CD8-positive, alpha-beta memory T cell (primary cell): Measurements from ENCODE around the gene EDIL3. TPM values are rescaled to one million over a fixed set of nuclear protein-coding genes. Genes with fewer than 3 reads are reported as not detected.

Experiments
- CTCF ChIA-PET: fragments of 350-600 bp; sonication (Branson Sonifier 250); formaldehyde crosslinking; loops from one replicate; lab custom pipeline; 2021; ENCODE audit warnings: antibody characterized with exemption; lab: Charles Lee
- POLR2A ChIA-PET: fragments of 350-600 bp; sonication (Branson Sonifier 250); formaldehyde crosslinking; loops from one replicate; lab custom pipeline; 2021; ENCODE audit warnings: antibody characterized with exemption; lab: Charles Lee
- DNase-seq, 5 donors: peaks; one replicate each; pipeline versions ENCODE4 v3.0.0 to v3.0.0-alpha.2; 2020 to 2022; ENCODE audit warnings: mixed read lengths in 1 of 5
- H3K27ac ChIP-seq: one replicate; pipeline ENCODE4 v1.7.0; 2013; ENCODE audit warnings: low read depth, mild to moderate bottlenecking, low read length, moderate library complexity
- H3K27me3 ChIP-seq: 2 replicates; pipeline ENCODE4 v1.7.0; 2013; ENCODE audit warnings: low read length, mild to moderate bottlenecking; ENCODE audit not compliant: insufficient read depth, poor library complexity, severe bottlenecking
- H3K36me3 ChIP-seq: 2 replicates; pipeline ENCODE4 v1.7.0; 2013; ENCODE audit warnings: mild to moderate bottlenecking, low read length, moderate library complexity; ENCODE audit not compliant: insufficient read depth
- H3K4me1 ChIP-seq: 2 replicates; pipeline ENCODE4 v1.7.0; 2013; ENCODE audit warnings: mild to moderate bottlenecking, low read length, moderate library complexity; ENCODE audit not compliant: insufficient read depth
- H3K4me3 ChIP-seq: 2 replicates; pipeline ENCODE4 v1.7.0; 2013; ENCODE audit warnings: mild to moderate bottlenecking, low read length
- H3K9me3 ChIP-seq: 2 replicates; pipeline ENCODE4 v1.7.0; 2013; ENCODE audit warnings: mild to moderate bottlenecking, low read length
- H3K27ac Mint-ChIP-seq, 8 donors: one replicate each; pipeline ENCODE4 v1.8.0; 2020 to 2021; ENCODE audit warnings: mixed read lengths in 8 of 8, mild to moderate bottlenecking in 6 of 8, inconsistent platforms in 3 of 8, moderate library complexity in 3 of 8
- H3K27me3 Mint-ChIP-seq, 2 donors: one replicate each; pipeline ENCODE4 v1.8.0; 2020 to 2021; ENCODE audit warnings: mixed read lengths in 2 of 2, mild to moderate bottlenecking in 1 of 2, moderate library complexity in 1 of 2
- H3K36me3 Mint-ChIP-seq, 3 donors: one replicate each; pipeline ENCODE4 v1.8.0; 2020 to 2021; ENCODE audit warnings: mixed read lengths in 3 of 3, inconsistent platforms in 1 of 3, mild to moderate bottlenecking in 1 of 3
- H3K4me1 Mint-ChIP-seq, 3 donors: one replicate each; pipeline ENCODE4 v1.8.0; 2020 to 2021; ENCODE audit warnings: mixed read lengths in 3 of 3, inconsistent platforms in 1 of 3, mild to moderate bottlenecking in 1 of 3
- H3K4me3 Mint-ChIP-seq, 7 donors: one replicate each; pipeline ENCODE4 v1.8.0; 2020 to 2021; ENCODE audit warnings: mixed read lengths in 7 of 7, mild to moderate bottlenecking in 6 of 7, moderate library complexity in 4 of 7, inconsistent platforms in 2 of 7
- H3K9me3 Mint-ChIP-seq, 5 donors: one replicate each; pipeline ENCODE4 v1.8.0; 2020 to 2022; ENCODE audit warnings: mixed read lengths in 5 of 5, mild to moderate bottlenecking in 3 of 5, moderate library complexity in 2 of 5, inconsistent platforms in 1 of 5
- polyA plus RNA-seq: library from polyadenylated mRNA; unstranded; fragments of 300-500 nt; fragmentation: Illumina TruSeq; gene quantifications from one replicate; pipeline ENCODE4 v1.2.3, GENCODE V29; 2021
- total RNA-seq, 2 experiments: library from RNA; stranded (reverse); gene quantifications; one replicate each; pipeline ENCODE4 v1.2.3, GENCODE V29; 2021

Gene EDIL3
- total and polyA plus RNA-seq, 3 experiments from 2014 or later: not detected

DNA sequence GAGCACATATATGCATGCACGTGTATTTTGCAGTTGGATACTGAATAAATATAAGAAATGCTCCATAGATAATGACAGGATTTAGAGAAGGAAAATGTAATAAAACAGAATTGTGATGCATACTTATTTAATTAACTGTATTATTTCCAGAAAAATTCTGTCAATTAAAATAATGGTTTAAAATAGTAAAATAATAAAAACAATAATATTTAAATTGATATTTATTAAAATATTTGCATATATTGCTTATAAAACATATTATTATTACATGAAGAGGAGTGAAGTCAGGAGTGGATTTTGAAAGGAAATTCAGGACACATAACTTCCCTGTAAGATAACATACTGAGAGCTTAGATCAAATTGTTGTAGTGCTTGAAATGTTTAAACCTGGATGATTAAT, 21.4 kb upstream of the EDIL3 start:
- Mint-ChIP-seq H3K9me3 (peaks cover 0 to 3% (median 2%) of the 10 kb centered on the region in 5 donors), H3K27me3 (no peaks in the 10 kb centered on the region), H3K27ac (no peak overlapping the region), H3K36me3 (no peaks in the 10 kb centered on the region), H3K4me3 (no peak overlapping the region), H3K4me1 (no peaks in the 10 kb centered on the region)
- ChIA-PET POLR2A (no interaction called here), CTCF (interaction anchor here (0.8 kb wide), 1 partner anchor 9 kb away, joined by 3 read pairs; no protein-coding TSS in a partner anchor)
- Histone ChIP-seq H3K27ac (no peak overlapping the region), H3K4me3 (no peak overlapping the region), H3K9me3 (no peaks in the 10 kb centered on the region), H3K36me3 (no peaks in the 10 kb centered on the region), H3K27me3 (no peaks in the 10 kb centered on the region), H3K4me1 (no peaks in the 10 kb centered on the region)
- no peak for DNase-seq

GRCh38 chr5:84403773-84404172, 19.1 kb upstream of the EDIL3 start:
- Mint-ChIP-seq H3K27ac (no peak overlapping the region), H3K4me1 (no peaks in the 10 kb centered on the region), H3K9me3 (peaks cover 0 to 4% (median 3%) of the 10 kb centered on the region in 5 donors), H3K36me3 (no peaks in the 10 kb centered on the region), H3K4me3 (no peak overlapping the region), H3K27me3 (no peaks in the 10 kb centered on the region)
- Histone ChIP-seq H3K27ac (no peak overlapping the region), H3K4me1 (no peaks in the 10 kb centered on the region), H3K36me3 (no peaks in the 10 kb centered on the region), H3K9me3 (no peaks in the 10 kb centered on the region), H3K27me3 (no peaks in the 10 kb centered on the region), H3K4me3 (no peak overlapping the region)
- CTCF ChIA-PET: no interaction called here
- POLR2A ChIA-PET: no interaction called here
- DNase-seq: no peak

- no peak overlapping the region for H3K27ac Mint-ChIP-seq
- Histone ChIP-seq H3K4me1 (no peaks in the 10 kb centered on the region), H3K27ac (no peak overlapping the region), H3K27me3 (no peaks in the 10 kb centered on the region), H3K4me3 (no peak overlapping the region), H3K36me3 (no peaks in the 10 kb centered on the region), H3K9me3 (no peaks in the 10 kb centered on the region)
- H3K9me3 Mint-ChIP-seq: peaks cover 0 to 6% (median 4%) of the 10 kb centered on the region in 5 donors
- ChIA-PET CTCF (interaction anchor here (0.7 kb wide), 1 partner anchor 9 kb away, joined by 3 read pairs; no protein-coding TSS in a partner anchor), POLR2A (no interaction called here)
- no peaks in the 10 kb centered on the region for H3K36me3 Mint-ChIP-seq
- no peak overlapping the region for H3K4me3 Mint-ChIP-seq
- no peak for DNase-seq
- H3K4me1 Mint-ChIP-seq: no peaks in the 10 kb centered on the region
- H3K27me3 Mint-ChIP-seq: no peaks in the 10 kb centered on the region
Observed at GRCh38 chr5:84397385-84397784, 12.7 kb upstream of the EDIL3 start.

GRCh38 chr5:84393969-84394368, 9.3 kb upstream of the EDIL3 start:
- Mint-ChIP-seq H3K36me3 (no peaks in the 10 kb centered on the region), H3K27me3 (no peaks in the 10 kb centered on the region), H3K4me1 (no peaks in the 10 kb centered on the region), H3K27ac (no peak overlapping the region), H3K4me3 (no peak overlapping the region), H3K9me3 (peaks cover 0 to 6% (median 2%) of the 10 kb centered on the region in 5 donors)
- H3K27me3 ChIP-seq: no peaks in the 10 kb centered on the region
- no peak for DNase-seq
- no peaks in the 10 kb centered on the region for H3K9me3 ChIP-seq
- H3K36me3 ChIP-seq: no peaks in the 10 kb centered on the region
- POLR2A ChIA-PET: no interaction called here
- H3K4me3 ChIP-seq: no peak overlapping the region
- no peaks in the 10 kb centered on the region for H3K4me1 ChIP-seq
- CTCF ChIA-PET: no interaction called here
- H3K27ac ChIP-seq: no peak overlapping the region

GRCh38 chr5:84392836-84393235, 8.2 kb upstream of the EDIL3 start:
- no peaks in the 10 kb centered on the region for H3K36me3 Mint-ChIP-seq
- no peak for DNase-seq
- CTCF ChIA-PET: no interaction called here
- no peaks in the 10 kb centered on the region for H3K4me1 ChIP-seq
- no peak overlapping the region for H3K4me3 ChIP-seq
- no peak overlapping the region for H3K27ac Mint-ChIP-seq
- no peaks in the 10 kb centered on the region for H3K27me3 ChIP-seq
- no peaks in the 10 kb centered on the region for H3K36me3 ChIP-seq
- H3K4me1 Mint-ChIP-seq: no peaks in the 10 kb centered on the region
- POLR2A ChIA-PET: no interaction called here
- no peaks in the 10 kb centered on the region for H3K27me3 Mint-ChIP-seq
- peaks cover 0 to 6% (median 2%) of the 10 kb centered on the region in 5 donors for H3K9me3 Mint-ChIP-seq
- H3K4me3 Mint-ChIP-seq: no peak overlapping the region
- no peak overlapping the region for H3K27ac ChIP-seq
- no peaks in the 10 kb centered on the region for H3K9me3 ChIP-seq

- Histone ChIP-seq H3K4me3 (no peak overlapping the region), H3K9me3 (no peaks in the 10 kb centered on the region), H3K4me1 (no peaks in the 10 kb centered on the region), H3K27ac (no peak overlapping the region), H3K27me3 (no peaks in the 10 kb centered on the region), H3K36me3 (no peaks in the 10 kb centered on the region)
- Mint-ChIP-seq H3K4me1 (no peaks in the 10 kb centered on the region), H3K36me3 (no peaks in the 10 kb centered on the region), H3K4me3 (no peak overlapping the region), H3K9me3 (peaks cover 0 to 17% (median 10%) of the 10 kb centered on the region in 5 donors), H3K27me3 (peaks cover 18 to 39% of the 10 kb centered on the region in 2 donors), H3K27ac (no peak overlapping the region)
- ChIA-PET POLR2A (no interaction called here), CTCF (no interaction called here)
- DNase-seq: no peak
Observed at GRCh38 chr5:84385705-84386104, 1.0 kb upstream of the EDIL3 start.

GRCh38 chr5:84383816-84384603, 670 bp downstream of the EDIL3 start:
- POLR2A ChIA-PET: no interaction called here
- Histone ChIP-seq H3K27ac (no peak overlapping the region), H3K36me3 (no peaks in the 10 kb centered on the region), H3K4me1 (no peaks in the 10 kb centered on the region), H3K9me3 (no peaks in the 10 kb centered on the region), H3K27me3 (no peaks in the 10 kb centered on the region), H3K4me3 (no peak overlapping the region)
- no peak overlapping the region for H3K27ac Mint-ChIP-seq
- DNase-seq: no peak
- H3K36me3 Mint-ChIP-seq: no peaks in the 10 kb centered on the region
- H3K4me3 Mint-ChIP-seq: no peak overlapping the region
- H3K9me3 Mint-ChIP-seq: peaks cover 0 to 17% (median 10%) of the 10 kb centered on the region in 5 donors
- peaks cover 18 to 39% of the 10 kb centered on the region in 2 donors for H3K27me3 Mint-ChIP-seq
- CTCF ChIA-PET: no interaction called here
- no peaks in the 10 kb centered on the region for H3K4me1 Mint-ChIP-seq

GRCh38 chr5:84383296-84383815, 1.3 kb downstream of the EDIL3 start:
- Histone ChIP-seq H3K4me3 (no peak overlapping the region), H3K9me3 (no peaks in the 10 kb centered on the region), H3K36me3 (no peaks in the 10 kb centered on the region), H3K27me3 (no peaks in the 10 kb centered on the region), H3K27ac (no peak overlapping the region), H3K4me1 (no peaks in the 10 kb centered on the region)
- Mint-ChIP-seq H3K4me1 (no peaks in the 10 kb centered on the region), H3K4me3 (no peak overlapping the region), H3K36me3 (no peaks in the 10 kb centered on the region), H3K27me3 (peaks cover 18 to 39% of the 10 kb centered on the region in 2 donors), H3K27ac (no peak overlapping the region), H3K9me3 (peaks cover 0 to 17% (median 10%) of the 10 kb centered on the region in 5 donors)
- ChIA-PET CTCF (no interaction called here), POLR2A (no interaction called here)
- DNase-seq: no peak
